GM21423 (cell line): Measurements from ENCODE around the gene EFNA4.
"Not testable (repeated sequence)": the region's sequence is repeated elsewhere in the genome, so short reads cannot be mapped to it uniquely, and the experiment has no call there.

Experiments
- ATAC-seq: cut with Tn5 transposase; IDR thresholded peaks from one replicate; pipeline ENCODE4 v1.9.1; 2021; ENCODE audit warnings: mild to moderate bottlenecking, moderate library complexity; ENCODE audit not compliant: unreplicated experiment

EFNA4 gene

DNA sequence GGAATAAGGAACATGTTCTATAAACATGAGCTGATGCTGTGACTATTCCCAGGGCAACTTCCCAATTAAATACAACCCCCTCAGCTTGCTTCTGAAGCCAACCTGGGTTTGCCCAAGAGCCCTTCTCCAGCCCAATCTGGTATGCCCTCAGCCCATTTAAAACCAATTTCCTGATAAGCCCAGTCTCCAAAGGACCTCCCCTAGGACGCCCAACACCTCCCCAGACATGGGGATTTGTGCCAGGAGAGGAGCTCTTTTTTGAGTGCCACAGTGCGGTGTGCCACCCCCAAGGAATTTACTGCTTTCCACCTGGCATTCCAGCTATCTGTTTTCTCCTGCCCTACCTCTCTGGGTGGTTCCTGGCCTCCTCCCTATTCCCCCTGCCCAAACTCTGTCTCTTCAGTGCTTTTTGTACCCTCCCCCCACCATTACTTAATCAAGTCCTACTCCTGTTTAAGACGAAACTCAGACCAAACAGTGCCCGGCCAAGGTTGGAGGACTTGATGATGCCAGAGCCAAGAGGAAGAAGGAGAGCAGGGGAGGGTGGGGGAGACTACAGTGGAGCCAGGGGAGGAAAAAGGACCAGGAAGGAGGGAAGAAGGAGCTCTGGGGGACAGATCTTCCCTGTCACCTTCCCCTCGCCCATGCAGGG, 52.7 kb downstream of the EFNA4 start:
- ATAC-seq = no peak

DNA sequence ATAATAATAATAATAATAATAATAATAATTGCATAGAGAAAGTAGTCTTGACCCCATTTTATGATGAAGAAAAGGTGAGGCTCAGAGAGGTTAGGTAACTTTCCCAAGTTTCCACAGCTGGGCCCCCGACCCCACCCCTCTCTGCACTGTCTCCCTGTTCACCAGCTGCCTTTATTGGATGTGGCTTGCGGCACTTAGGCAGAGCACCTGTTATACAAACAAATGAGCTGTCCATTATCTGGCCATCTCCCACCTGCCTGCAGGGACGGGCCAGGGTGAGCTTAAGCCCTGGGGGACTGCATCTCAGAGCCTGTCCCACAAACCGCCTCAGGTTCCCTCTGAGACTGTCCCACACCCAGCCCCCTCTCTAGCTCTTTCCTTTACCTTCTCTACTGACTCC, 54.1 kb downstream of the EFNA4 start:
- ATAC-seq = no peak

DNA sequence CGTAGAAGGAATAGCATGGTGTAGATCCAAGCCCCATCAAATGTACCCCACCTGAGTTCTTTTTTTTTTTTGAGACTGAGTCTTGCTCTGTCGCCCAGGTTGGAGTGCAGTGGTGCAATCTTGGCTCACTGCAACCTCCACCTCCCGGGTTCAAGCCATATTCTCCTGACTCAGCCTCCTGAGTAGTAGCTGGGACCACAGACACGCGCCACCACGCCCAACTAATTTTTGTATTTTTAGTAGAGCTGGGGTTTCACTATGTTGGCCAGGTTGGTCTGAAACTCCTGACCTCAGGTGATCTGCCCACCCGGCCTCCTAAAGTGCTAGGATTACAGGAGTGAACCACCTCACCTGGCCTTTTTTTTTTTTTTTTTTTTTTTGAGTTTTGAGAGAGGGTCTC, 54.5 kb downstream of the EFNA4 start:
- not testable (repeated sequence) for ATAC-seq
